NOMO-1 treated with dmso at 0.1 percent for 144 hours (cell line): Measurements from ENCODE around the gene BPHL.
"Not testable (repeated sequence)": the region's sequence is repeated elsewhere in the genome, so short reads cannot be mapped to it uniquely, and the experiment has no call there.

ENCODE experiments used
- DNase-seq: peaks from one replicate; lab custom pipeline; 2025; ENCODE audit not compliant: unreplicated experiment; lab: John Stamatoyannopoulos, UW

Gene BPHL

DNA sequence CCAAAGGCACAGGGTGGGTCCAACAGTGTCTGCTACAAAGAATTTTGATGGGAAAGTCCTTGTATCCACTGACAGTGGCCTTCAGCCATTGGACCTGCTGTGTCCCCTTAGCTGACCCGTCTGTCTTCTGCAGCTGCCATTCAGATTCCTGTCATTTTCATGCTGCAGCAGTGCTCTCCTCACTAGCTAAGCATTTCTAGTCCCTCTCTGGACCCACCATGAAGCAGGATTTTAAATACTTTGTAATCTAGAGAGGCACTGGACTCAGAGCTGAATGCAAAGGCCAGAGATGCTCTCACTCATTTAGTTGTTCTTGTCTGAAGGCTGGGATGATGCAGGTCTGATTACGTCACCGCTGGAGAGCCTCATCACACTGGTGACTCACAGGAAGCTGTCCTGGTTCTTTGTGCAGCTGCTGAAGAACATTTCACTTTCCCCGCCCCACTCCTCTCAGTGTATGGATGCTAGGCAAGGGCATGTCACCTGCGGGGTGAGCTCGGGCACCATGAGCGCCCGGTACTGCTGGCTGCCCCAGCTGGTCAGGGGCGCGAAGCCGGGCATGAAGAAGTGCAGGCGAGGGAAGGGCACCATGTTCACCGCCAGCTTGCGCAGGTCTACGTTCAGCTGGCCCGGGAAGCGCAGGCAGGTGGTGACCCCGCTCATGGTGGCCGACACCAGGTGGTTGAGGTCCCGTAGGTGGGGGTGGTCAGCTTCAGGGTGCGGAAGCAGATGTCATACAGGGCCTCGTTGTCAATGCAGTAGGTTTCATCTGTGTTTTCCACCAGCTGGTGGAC, 58.2 kb downstream of the BPHL start:
- no peak for DNase-seq

DNA sequence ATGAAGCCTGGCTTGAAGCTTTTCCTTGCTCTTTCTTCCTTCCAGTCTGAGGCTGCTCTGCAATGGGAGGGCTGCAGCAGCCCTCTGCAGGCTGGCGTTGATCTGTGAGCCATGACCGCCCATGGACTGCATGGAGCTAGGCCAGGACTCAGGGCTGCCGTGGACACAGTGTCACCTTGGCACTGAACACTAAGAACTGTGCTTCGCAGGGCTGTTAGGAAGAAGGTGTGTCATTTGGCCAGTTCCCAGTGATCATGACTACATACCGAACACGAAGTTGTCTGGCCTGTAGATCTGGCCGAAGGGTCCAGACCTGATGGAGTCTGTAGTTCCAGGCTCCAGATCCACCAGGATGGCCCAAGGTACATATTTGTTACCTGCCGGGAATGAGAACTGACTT, 60.2 kb downstream of the BPHL start:
- not testable (repeated sequence) for DNase-seq

DNA sequence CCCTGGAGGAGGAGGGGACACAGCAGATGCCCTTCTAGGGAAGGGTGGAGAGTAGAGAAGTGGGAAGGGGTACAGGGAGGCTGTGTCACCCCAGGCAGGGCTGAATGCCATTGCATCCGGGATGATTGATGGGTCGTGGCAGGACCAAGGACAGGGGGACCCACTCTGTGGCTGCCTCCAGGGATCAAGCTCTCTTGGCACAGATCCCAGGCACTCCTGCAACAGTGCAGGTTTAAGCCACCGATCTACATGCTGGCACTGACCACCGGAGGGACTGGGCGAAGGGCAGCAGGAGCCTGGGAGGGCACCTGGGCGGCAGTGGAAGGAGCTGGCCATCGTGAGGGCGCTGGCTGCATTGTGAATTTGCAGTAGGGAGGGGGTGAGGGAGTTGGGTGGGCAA, 61.4 kb downstream of the BPHL start:
- not testable (repeated sequence) for DNase-seq

DNA sequence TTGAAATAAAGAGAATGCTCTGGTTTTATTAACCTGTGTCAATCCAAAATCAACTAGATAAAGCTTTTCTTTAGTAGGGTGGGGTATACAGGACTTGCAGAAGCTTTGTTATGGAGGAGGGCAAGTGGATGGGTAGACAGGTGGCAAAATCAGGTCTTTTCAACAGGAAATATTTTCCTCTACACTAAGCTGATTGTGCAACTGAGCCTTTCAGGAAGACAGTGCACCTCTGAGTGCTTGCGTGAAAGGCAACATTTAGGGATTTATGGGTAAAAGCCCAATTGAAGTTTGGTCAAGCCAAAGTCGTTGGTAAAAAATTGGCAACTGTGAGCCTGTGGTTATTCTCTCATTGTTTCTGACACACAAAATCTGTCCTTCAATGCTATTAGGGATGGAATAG, 62.6 kb downstream of the BPHL start:
- no peak for DNase-seq

DNA sequence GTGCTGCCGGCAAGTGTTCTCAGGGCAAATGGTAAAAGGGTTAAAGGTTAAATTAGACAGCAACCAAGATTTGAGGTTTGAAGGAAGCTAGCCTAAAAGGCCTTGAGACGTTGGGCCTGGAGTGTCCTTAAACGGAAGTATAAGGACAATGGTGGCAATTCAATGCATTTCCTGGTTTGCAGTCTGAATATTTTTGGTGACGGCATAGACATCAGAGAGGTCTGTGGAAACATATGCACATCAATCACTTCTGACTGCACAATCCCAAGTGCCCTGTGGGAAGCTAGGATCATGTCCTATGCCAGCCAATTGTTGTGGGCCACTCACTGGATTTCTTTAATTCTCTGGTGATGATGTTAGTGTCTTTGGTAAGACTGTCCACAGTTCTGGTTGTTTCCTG, 64.6 kb downstream of the BPHL start:
- no peak for DNase-seq

DNA sequence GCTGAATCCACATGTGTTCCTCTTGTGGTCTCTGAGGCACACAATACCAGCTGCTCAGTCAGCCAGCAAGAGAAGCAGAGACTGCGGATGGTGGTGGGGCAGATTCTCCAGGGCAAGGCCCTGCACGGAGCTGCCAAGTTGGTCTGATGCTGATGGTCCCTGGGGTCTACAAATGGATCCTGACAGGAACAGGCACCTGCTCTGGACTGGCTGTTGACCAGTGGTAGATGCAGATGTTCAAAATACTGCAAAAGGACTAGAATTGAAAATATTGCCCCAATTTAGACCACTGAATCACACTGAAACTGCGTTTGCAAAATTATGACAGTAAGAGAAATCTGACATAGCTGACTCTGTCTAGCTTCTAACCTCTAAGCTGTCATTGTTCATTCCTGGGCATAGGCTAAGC, 68.5 kb downstream of the BPHL start:
- no peak for DNase-seq

DNA sequence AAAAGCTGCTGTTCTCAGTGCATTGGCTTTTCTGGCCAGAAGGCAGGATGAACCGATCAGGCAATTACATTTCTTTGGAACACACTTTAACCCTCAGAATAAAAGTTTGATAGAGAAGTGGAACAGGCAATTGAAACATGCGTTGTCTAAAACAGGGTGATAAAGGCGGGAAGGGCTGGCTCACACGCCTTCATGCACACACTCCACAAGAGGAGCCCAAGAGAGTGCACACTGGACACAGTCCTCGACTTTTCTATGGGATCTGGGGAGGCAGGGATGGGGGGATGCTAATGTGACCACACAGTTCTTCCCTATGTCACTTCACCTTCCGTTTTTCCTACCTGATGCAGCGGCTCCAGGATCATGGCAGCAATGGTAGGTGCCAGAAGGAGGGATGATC, 69.8 kb downstream of the BPHL start:
- DNase-seq, result no peak

DNA sequence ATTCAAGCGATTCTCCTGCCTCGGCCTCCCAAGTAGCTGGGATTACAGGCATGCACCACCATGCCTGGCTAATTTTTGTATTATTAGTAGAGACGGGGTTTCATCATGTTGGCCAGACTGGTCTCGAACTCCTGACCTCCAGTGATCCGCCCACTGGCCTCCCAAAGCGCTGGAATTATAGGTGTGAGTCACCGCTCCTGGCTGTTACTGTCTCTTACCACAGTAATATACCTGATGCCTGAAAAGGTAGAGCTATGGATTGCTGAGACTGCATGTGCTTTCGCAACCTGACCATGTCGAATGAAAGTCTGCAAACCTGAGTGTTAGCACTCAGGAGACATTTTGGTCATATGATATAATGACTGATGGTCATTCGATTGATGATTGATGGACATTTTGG, 70.7 kb downstream of the BPHL start:
- DNase-seq, result not testable (repeated sequence)

DNA sequence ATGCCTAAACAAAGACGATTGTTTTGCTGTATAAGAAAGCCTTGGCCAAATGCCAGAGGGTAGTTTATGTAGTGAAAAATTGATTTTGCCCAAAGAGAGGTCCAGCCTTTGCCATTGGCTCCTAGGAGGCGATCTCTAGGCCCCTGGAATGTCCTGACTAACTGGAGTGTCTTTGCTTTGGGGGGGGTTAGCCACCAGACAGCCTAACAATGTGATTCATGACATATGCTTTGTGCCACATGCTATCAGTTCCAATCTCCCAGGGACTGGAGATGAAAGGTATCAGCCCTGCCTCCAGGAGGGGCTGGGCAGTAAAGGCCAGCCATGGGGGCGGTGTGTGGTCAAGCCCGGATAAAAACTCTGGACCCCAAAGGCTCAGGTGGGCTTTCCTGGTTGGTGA, 71.5 kb downstream of the BPHL start:
- DNase-seq, result no peak

DNA sequence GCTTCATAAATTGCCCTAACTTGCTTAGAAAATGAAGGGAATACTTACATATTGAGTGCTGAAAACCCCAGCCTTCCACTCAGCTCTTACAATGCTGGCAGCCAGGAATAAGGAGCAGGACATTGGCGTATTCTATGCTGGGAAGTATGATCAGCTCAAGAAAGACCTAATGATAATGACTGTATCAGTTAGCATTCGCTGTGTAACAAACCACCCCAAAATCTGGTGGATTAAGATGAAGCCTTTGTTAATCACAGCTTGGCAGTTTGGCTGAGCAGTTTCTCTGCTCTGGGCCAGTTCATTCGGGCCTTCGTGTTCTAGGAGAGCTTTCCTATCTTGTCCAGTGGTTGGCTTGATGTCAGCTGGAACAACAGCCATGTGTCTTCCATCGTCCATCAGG, 72.3 kb downstream of the BPHL start:
- no peak for DNase-seq

DNA sequence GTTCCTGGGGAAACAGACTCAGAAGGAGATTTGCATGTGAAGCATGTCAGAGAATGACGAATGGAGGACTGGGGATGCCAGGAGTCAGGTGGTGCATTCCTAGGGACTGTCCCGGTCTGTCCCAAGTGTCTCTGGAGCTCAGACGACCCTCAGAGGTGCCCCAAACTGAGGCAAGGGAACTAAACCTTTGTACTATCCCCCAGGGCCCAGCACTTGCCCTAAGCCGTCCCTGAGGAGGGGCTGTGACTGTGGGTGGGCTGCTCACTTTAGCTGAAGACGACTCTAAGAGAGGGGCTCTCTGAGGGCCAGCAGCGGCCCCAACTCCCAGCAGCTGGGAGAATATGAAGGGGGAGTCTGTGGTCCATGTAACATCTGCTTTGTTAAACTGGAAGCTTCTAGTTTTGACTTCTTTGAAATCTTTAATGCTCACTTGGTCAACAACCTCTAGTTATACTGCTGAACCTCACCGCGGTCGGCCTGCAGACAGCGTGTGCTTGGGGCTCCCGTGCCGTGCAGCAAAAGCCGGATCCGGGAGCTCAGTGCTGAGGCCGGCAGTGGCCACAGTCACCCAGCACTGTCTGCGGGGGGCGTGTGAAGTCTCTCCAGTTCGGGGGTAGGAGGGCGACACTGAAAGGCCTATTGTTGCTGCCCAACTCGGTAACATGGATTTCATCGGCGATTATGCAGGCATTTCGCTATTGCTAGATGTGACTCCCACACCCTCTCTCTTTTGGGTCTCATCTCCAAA, 74.8 kb downstream of the BPHL start:
- no peak for DNase-seq

DNA sequence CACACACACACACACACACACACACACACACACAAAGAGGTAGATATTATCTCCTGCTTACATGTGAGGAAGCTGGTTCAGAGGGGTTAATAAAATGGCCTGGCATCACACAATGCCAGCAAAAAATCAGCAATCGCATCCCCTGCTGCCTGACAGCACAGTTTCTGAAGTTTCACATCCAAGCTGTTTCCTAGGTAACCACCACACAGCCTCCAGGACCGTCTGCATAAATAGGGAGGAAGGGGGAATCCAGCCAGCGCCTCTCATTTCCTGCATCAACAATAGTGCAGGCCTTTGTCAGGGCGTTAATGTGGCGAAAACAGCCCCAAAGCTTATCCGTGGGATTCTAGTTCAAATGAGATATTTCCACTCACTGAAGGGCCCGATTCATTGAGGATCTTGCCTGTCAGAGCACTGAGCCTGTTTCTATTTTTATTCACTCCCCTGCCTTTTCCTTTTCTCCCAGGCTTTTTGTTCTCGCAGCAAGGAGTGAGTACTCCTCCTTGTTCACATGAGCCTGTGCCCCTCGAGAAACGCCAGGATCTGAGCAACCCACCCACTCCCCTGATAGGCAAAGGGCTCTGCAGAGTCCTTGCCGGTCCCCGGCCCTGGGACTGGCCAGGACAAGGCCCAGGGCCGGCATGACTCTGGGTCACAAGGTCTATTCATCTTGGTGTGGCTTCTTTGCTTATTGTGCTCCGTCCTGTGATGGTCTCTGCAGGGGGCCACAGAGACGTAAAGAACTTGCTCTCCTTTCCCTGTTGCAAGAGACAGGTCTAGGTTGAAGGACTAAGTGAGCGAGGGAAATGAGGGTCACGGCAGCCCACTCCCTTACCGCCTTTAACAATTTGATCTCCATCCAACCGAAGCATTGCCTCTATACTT, 76.3 kb downstream of the BPHL start:
- no peak for DNase-seq

DNA sequence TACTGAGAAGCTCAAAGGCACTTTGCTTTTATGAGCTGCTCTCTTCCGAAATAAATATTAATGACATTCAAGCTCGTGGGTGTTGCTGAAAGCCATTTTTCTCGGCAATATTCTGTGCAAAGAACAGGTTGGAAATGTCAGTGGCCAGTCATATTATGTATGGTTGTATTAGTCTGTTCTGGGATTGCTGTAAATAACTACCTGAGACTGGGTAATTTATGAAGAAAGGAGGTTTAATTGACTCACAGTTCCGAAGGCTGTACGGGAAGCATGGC, 76.8 kb downstream of the BPHL start:
- DNase-seq, result no peak

DNA sequence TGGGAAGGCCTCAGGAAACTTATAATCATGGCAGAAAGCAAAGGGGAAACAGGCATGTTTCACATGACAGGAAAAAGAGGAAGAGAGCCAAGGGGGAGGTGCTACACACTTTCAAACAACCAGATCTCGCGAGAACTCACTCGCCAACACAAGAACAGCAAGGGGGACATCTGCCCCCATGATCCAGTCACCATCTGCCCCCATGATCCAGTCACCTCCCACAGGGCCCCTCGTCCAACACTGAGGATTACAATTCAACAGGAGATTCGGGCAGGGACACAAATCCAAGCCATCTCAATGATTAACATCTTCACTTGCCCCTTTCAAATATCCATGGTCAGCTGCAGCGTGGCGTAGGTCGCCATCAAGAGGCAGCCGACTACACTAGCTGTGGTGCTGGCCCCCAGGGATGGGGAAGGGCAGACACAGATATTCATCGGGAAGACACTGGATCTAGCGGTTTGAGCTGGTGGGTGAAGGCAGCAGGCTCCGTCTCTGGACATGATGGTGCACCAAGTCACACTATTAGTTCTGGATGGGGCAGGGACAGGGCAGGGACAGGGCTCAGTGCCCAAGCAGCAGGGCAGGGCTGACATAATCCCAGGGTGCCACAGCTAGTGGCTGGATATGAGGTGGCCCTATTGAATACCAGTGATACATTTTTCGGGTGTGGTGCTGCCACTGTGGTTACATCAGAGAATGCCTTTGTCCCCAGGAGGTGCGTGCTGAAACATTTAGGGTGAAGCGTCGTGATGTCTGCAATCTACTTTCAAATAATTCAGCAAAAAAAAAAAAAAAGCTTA, 77.4 kb downstream of the BPHL start:
- DNase-seq, result no peak

DNA sequence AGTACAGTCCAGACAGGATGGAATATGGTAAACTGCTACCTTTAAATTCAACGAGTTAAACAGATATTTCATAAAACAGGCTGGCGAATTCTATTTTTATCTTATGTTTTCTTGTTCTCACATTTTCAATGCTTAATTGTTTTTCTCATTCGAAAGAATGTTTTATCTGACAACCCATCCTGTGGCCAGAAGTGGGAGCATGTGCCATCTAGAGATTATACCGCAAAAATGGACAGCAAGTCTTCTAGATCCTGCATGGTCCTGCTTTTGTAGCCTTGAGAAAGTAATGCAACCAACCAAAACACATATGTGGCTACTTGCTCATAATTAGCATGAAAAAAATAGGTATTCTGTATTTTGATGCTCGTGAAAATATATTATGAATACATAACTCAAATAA, 78.3 kb downstream of the BPHL start:
- DNase-seq, result no peak

DNA sequence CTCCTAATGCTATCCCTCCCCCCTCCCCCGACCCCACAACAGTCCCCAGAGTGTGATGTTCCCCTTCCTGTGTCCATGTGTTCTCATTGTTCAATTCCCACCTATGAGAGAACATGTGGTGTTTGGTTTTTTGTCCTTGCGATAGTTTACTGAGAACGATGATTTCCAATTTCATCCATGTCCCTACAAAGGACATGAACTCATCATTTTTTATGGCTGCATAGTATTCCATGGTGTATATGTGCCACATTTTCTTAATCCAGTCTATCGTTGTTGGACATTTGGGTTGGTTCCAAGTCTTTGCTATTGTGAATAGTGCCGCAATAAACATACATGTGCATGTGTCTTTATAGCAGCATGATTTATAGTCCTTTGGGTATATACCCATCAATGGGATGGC, 79.2 kb downstream of the BPHL start:
- DNase-seq, result not testable (repeated sequence)

DNA sequence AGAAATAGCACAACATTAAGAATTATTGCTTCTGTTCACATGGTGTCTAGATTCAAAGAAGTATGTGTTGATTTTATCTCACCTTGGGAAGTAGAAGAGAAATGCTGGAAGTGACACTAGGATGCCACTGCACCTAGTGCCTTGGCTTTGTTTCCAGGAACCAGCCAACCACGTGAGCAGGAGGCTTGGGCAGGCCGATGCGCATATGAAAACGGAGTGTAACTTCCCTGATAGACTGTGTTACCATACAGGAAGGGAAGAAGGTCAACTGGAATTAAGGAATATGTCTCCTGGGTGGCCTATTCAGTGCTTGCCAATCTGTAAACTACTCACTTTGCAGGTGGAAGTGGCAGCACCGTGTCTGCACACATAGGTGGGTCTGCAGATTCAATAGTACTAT, 80.9 kb downstream of the BPHL start:
- DNase-seq, result no peak

DNA sequence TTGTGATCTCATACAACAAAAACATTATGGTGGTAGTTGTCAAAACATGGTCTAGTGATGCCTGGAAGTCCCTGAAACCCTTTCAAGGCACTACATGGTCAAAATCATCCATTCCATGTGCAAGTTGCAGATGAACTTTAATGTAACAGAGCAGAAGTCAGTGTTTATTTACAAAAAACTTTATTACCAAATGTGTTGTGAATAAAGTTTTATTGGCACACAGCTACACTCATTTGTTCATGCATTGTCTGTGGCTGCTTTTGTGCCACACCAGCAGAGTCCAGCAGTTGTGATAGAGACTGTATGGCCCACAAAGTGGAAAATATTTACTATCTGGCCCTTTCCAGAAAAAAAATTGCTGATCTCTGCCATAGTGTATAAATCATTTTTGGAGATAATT, 82.2 kb downstream of the BPHL start:
- no peak for DNase-seq

DNA sequence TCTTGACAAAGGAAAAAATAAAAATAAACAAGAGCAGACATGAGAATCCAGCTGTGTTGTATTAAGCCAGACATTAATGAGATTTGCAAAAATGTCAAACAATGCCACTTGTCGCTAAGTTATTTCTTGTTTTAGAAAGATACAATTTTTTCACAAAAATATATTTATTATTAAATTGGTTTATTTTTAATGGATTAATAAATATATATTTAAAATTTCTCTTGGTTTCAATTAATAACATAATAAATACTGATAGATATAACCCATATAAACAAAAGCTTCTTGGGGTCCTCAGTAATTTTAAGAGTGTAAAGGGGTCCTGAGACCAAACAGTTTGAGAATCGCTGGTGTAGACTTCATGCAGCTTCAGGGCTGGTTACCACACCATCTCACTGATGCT, 82.9 kb downstream of the BPHL start:
- no peak for DNase-seq
